Karpas-422 (cell line): Measurements from ENCODE around the gene C11orf97. TPM values are rescaled to one million over a fixed set of nuclear protein-coding genes. Genes with fewer than 3 reads are reported as not detected.

Experiments
- DNase-seq: peaks from one replicate; pipeline ENCODE4 v3.0.0-alpha.2; 2015
- H2AFZ ChIP-seq: fragments of 200-600 bp; sonication (generic); 2 replicates; pipeline ENCODE4 v1.6.1; 2014; ENCODE audit warnings: antibody characterized with exemption, low read length, mixed read lengths
- H3K27ac ChIP-seq: fragments of 200-600 bp; sonication (generic); 2 replicates; pipeline ENCODE4 v1.5.1; 2014; ENCODE audit warnings: mild to moderate bottlenecking, low read length, moderate library complexity
- H3K27me3 ChIP-seq: fragments of 200-600 bp; sonication (generic); 2 replicates; pipeline ENCODE4 v1.6.1; 2014; ENCODE audit warnings: low read length, mixed read lengths
- H3K36me3 ChIP-seq: fragments of 200-600 bp; sonication (generic); 2 replicates; pipeline ENCODE4 v1.6.1; 2014; ENCODE audit warnings: low read length, mixed read lengths; ENCODE audit not compliant: insufficient read depth
- H3K4me1 ChIP-seq: fragments of 200-600 bp; sonication (generic); 2 replicates; pipeline ENCODE4 v1.6.1; 2014; ENCODE audit warnings: mild to moderate bottlenecking, low read length, mixed read lengths
- H3K4me2 ChIP-seq: fragments of 200-600 bp; sonication (generic); 2 replicates; pipeline ENCODE4 v1.6.1; 2014; ENCODE audit warnings: low read length, low read depth, mild to moderate bottlenecking; ENCODE audit not compliant: poor library complexity, severe bottlenecking
- H3K4me3 ChIP-seq: fragments of 200-600 bp; sonication (generic); 2 replicates; pipeline ENCODE4 v1.5.1; 2014; ENCODE audit warnings: mild to moderate bottlenecking, antibody characterized with exemption, low read length, mixed read lengths
- H3K79me2 ChIP-seq: fragments of 200-600 bp; sonication (generic); 2 replicates; pipeline ENCODE4 v1.6.1; 2014; ENCODE audit warnings: mild to moderate bottlenecking, low read length, mixed read lengths
- H3K9ac ChIP-seq: fragments of 200-600 bp; sonication (generic); 2 replicates; pipeline ENCODE4 v1.6.0; 2014; ENCODE audit warnings: low read length
- H3K9me2 ChIP-seq: fragments of 200-600 bp; sonication (generic), shearing (Covaris generic); replicated peaks from 2 replicates; pipeline ENCODE4 v1.6.0; 2014; ENCODE audit warnings: mild to moderate bottlenecking, low read length, moderate library complexity; ENCODE audit not compliant: insufficient read depth
- H3K9me3 ChIP-seq: fragments of 300-700, 200-600 bp; sonication (generic); 2 replicates; pipeline ENCODE4 v1.6.1; 2014; ENCODE audit warnings: low read length, mixed read lengths
- H4K20me1 ChIP-seq: fragments of 200-600 bp; sonication (generic); 2 replicates; pipeline ENCODE4 v1.6.1; 2014; ENCODE audit warnings: mild to moderate bottlenecking, antibody characterized with exemption, low read length, low read depth; ENCODE audit not compliant: insufficient read depth
- total RNA-seq: library from RNA; depleted of rRNA; stranded (reverse); fragments of >200 nt; shearing (Covaris generic); gene quantifications from 2 replicates; pipeline ENCODE4 v1.2.3, GENCODE V29; 2014; ENCODE audit warnings: low replicate concordance; rRNA removed

C11orf97 gene
- total RNA-seq, result not detected in 2 replicates

DNA sequence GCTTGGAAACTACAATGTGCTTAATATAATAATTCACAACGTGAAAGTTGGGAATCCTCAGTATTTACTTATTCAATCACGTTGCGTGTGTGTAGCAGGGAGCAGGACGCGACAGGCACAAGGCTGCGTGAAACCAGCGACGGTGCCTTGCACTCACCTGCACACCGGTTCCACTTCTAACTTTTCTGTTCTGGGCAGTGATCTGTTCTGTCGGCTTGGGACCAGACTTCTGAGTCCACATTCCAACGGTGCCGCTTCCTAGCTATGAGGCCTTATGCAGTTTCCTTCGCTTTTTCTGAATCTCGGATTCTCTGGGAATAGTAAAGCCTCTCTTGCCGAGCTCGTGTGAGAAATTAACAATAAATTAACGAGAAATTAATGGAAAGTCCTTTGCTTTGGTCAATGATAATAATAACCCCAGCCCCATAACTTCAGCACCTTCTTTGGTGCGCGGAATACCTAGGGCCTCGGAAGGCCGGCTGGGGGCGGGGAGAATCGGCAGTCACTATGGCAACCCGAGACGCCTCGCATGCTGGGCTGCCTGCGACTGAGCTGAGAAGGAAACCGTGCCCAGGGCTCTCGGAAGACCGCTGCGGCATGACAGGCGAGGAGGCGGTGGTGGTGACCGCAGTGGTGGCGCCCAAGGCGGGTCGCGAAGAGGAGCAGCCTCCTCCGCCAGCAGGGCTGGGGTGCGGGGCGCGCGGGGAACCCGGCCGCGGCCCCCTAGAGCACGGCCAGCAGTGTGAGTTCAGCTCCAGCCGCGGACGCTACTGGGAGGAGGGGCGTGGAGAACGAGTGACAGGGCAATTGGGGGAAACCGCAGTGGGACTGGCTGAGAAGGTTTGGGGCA, at the start of gene C11orf97:
Gene C11orf97, plus strand, starts transcription at position 530 of the 850 bp plus-strand sequence. Its CDS starts 68 bp downstream, at position 598.
- Histone ChIP-seq H3K9ac (0 out of 2 replicates have a peak within 1 kb of the TSS, but pooled peaks have one; percentile 3), H3K79me2 (no peaks in the 10 kb centered on the region), H3K4me3 (peak within 1 kb of the TSS; percentile 16; the same call in 1 of the 2 replicates), H4K20me1 (no peaks in the 10 kb centered on the region), H3K27ac (no peak within 1 kb of the TSS), H2AFZ (peak within 1 kb of the TSS; percentile 66), H3K4me2 (peak within 1 kb of the TSS; percentile 33), H3K27me3 (peaks cover 4% of the 10 kb centered on the region; the same call in 1 of the 2 replicates), H3K9me3 (no peaks in the 10 kb centered on the region), H3K4me1 (peaks cover 17% of the 10 kb centered on the region), H3K36me3 (no peaks in the 10 kb centered on the region), H3K9me2 (no peaks in the 10 kb centered on the region)
- no peak for DNase-seq

DNA sequence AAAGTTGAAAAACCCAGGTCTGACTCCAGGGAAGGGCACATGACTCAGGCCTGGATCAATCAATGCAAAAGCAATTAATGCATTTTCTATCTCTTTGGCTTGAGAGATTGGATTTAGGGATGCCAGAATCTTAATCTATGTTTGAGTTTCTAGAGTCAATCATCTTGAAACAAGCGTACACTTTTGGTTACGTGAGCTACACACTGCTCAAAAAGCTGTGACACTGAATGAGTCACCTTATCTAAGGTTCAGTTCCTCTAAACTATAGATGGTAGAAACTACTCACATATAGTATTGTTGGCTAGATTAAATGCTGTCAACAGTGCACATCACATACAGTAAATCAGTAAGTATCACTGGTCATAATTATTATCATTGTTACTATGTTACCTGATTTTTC, 42.8 kb upstream of the C11orf97 start:
- H3K9ac ChIP-seq, result no peak overlapping the region
- peaks cover 73% of the 10 kb centered on the region for H3K79me2 ChIP-seq
- no peak overlapping the region for H3K27ac ChIP-seq
- H4K20me1 ChIP-seq, result no peaks in the 10 kb centered on the region
- no peaks in the 10 kb centered on the region for H3K27me3 ChIP-seq
- peaks cover 16% of the 10 kb centered on the region for H3K4me1 ChIP-seq
- no peaks in the 10 kb centered on the region for H3K9me3 ChIP-seq
- no peak overlapping the region for H3K4me2 ChIP-seq
- no peak for DNase-seq
- H3K36me3 ChIP-seq, result peaks cover 89% of the 10 kb centered on the region
- H3K4me3 ChIP-seq, result no peak overlapping the region
- no peak overlapping the region for H2AFZ ChIP-seq
- H3K9me2 ChIP-seq, result peaks cover 3% of the 10 kb centered on the region; the same call in 1 of the 2 replicates

- Histone ChIP-seq H3K9me2 (peaks cover 6% of the 10 kb centered on the region; the same call in 1 of the 2 replicates), H2AFZ (no peak overlapping the region), H3K4me3 (no peak overlapping the region), H3K4me1 (peaks cover 29% of the 10 kb centered on the region), H3K9me3 (no peaks in the 10 kb centered on the region), H3K4me2 (peak overlapping the region; percentile 7), H3K79me2 (peaks cover 79% of the 10 kb centered on the region), H3K27ac (peak overlapping the region; percentile 67), H3K27me3 (no peaks in the 10 kb centered on the region), H3K36me3 (peaks cover 89% of the 10 kb centered on the region), H4K20me1 (no peaks in the 10 kb centered on the region), H3K9ac (no peak overlapping the region)
- DNase-seq, result peak; percentile 73
Observed at GRCh38 chr11:94472916-94473799, 39.1 kb upstream of the C11orf97 start.

GRCh38 chr11:94477624-94478023, 34.6 kb upstream of the C11orf97 start:
- no peaks in the 10 kb centered on the region for H3K27me3 ChIP-seq
- H3K4me1 ChIP-seq, result peaks cover 29% of the 10 kb centered on the region
- peaks cover 4% of the 10 kb centered on the region; the same call in 1 of the 2 replicates for H3K9me2 ChIP-seq
- H3K27ac ChIP-seq, result no peak overlapping the region
- no peaks in the 10 kb centered on the region for H3K9me3 ChIP-seq
- no peak overlapping the region for H3K9ac ChIP-seq
- peaks cover 87% of the 10 kb centered on the region for H3K36me3 ChIP-seq
- H3K4me3 ChIP-seq, result no peak overlapping the region
- peaks cover 60% of the 10 kb centered on the region for H3K79me2 ChIP-seq
- DNase-seq, result no peak
- no peak overlapping the region for H2AFZ ChIP-seq
- H3K4me2 ChIP-seq, result no peak overlapping the region
- no peaks in the 10 kb centered on the region for H4K20me1 ChIP-seq

- H3K27ac ChIP-seq, result no peak overlapping the region
- no peak for DNase-seq
- H3K9me3 ChIP-seq, result no peaks in the 10 kb centered on the region
- no peaks in the 10 kb centered on the region for H3K9me2 ChIP-seq
- no peak overlapping the region for H2AFZ ChIP-seq
- peaks cover 88% of the 10 kb centered on the region for H3K36me3 ChIP-seq
- H3K79me2 ChIP-seq, result peaks cover 56% of the 10 kb centered on the region
- no peaks in the 10 kb centered on the region for H3K4me1 ChIP-seq
- no peaks in the 10 kb centered on the region for H4K20me1 ChIP-seq
- no peak overlapping the region for H3K4me2 ChIP-seq
- no peak overlapping the region for H3K4me3 ChIP-seq
- no peaks in the 10 kb centered on the region for H3K27me3 ChIP-seq
- H3K9ac ChIP-seq, result no peak overlapping the region
Observed at GRCh38 chr11:94481342-94481741, 30.9 kb upstream of the C11orf97 start.

GRCh38 chr11:94486068-94486467, 26.2 kb upstream of the C11orf97 start:
- Histone ChIP-seq H3K4me1 (no peaks in the 10 kb centered on the region), H3K27me3 (no peaks in the 10 kb centered on the region), H3K9me2 (no peaks in the 10 kb centered on the region), H3K27ac (no peak overlapping the region), H3K4me2 (no peak overlapping the region), H3K9ac (no peak overlapping the region), H3K4me3 (no peak overlapping the region), H3K79me2 (peaks cover 85% of the 10 kb centered on the region), H4K20me1 (no peaks in the 10 kb centered on the region), H2AFZ (no peak overlapping the region), H3K9me3 (no peaks in the 10 kb centered on the region), H3K36me3 (peaks cover 95% of the 10 kb centered on the region)
- DNase-seq, result no peak

DNA sequence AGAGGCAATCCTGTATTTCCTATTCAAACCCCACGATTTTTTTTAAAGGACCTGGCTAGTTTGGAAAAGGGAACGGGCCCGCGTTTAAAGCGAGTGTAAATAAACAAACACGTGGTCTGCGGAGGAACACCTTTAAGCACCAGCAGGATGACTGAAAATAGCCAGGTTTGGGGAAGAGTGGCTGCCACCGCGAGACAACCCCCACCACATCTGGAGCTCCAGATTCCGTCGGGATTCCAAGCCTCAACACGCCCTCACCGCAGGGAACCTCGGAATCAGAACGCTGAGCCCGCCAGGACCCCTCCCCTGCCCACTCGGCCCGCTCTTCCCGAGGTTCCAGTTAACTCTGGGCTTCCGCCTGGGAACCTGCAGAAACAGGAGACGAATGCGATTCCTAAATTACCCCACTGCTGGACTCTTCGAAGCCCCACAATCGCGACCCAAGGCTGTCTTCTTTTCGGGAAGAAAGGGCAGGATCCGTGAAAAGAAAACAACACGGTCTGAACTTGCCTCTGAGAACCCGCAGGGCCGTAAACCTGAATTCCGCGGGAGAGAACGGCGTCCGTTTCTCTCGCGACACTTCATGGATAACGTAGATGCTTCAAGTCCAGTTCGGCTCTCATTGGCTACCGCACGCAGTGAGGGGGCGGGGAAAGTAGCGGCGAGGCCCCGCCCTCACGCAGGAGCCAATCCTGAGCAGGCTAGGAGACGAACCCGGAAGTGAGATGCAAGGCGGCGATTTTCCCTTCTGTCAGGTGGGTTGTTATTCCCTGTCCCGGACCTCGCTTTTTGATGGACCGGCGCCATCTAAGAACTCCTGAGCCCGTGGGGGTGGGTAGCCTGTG, 18.8 kb upstream of the C11orf97 start, which contains the start of the genes ANKRD49 and MRE11:
Gene ANKRD49, plus strand, starts transcription at position 704 of the 845 bp plus-strand sequence. CDS start 2,710 bp downstream, outside the sequence.
Gene MRE11, minus strand, starts transcription at position 564 of the 845 bp plus-strand sequence. CDS start 1,043 bp downstream, outside the sequence.
- peak; percentile 100 for DNase-seq
- Histone ChIP-seq H3K9me2 (no peaks in the 10 kb centered on the region), H3K4me2 (peak within 1 kb of the TSS; percentile 92), H3K4me1 (peaks cover 30% of the 10 kb centered on the region), H3K27me3 (no peaks in the 10 kb centered on the region), H3K27ac (peak within 1 kb of the TSS; percentile 69), H3K9ac (peak within 1 kb of the TSS; percentile 83), H2AFZ (peak within 1 kb of the TSS; percentile 91), H4K20me1 (peaks cover 11% of the 10 kb centered on the region), H3K9me3 (no peaks in the 10 kb centered on the region), H3K79me2 (peaks cover 80% of the 10 kb centered on the region), H3K36me3 (peaks cover 54% of the 10 kb centered on the region), H3K4me3 (peak within 1 kb of the TSS; percentile 78)
